ENCODE measurements around the gene OR5AC2.

DNA sequence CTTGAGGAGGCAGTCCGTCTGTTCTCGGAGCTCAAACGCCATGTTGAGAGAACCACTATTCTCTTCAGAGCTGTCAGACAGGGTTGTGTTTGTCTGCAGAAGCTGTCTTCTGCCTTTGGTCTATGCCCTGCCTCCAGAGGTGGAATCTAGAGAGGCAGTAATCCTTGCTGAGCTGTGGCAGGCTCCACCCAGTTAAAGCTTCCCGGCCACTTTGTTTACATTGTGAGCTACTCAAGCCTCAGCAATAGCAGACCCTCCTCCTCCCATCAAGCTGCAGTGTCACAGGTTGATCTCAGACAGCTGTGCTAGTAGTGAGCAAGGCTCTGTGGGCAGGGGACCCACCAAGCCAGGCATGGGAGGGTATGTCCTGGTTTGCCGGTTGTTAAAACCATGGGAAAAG lies 8.9 kb downstream of the OR5AC2 start:
- no peak for TF ChIP-seq CTCF (IDR thresholded peaks at IDR 0.05)
- TF ChIP-seq POLR2A (IDR thresholded peaks at IDR 0.05) = no peak

Measured in adrenal gland (tissue), 5 donors.